ENCODE measurements around the gene RNF223. TPM values are rescaled to one million over a fixed set of nuclear protein-coding genes. Genes with fewer than 3 reads are reported as not detected.

The RNF223 gene
- total RNA-seq, 1 donor, result not detected

DNA sequence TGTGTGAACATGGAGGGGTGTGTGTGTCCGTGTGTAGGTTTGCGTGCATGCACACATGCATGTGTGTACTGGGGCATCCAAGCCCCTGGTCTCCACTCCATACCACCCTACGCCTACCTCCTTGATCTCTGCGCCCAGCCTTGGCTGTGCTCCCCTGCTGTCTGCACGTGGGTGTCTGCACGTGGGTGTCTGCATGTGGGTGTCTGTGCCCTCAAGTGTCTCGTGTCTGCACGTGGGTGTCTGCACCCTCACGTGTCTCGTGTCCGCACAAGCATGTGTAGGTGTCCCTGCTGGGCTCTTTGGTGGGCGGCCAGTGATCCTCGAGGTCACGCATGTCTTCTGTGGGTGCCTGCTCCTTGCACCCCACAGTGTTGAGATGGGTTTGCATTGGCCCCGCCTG, 21.1 kb downstream of the RNF223 start:
- Histone ChIP-seq H3K36me3 (ENCODE audit: insufficient read depth, low read length) (no peaks in the 10 kb centered on the region), H4K20me1 (ENCODE audit: insufficient read depth, low read length) (no peaks in the 10 kb centered on the region), H3K9me3 (ENCODE audit: low read depth, low read length) (no peaks in the 10 kb centered on the region), H3K4me2 (ENCODE audit: insufficient read depth, low read length) (no peak overlapping the region), H3K27ac (ENCODE audit: low read depth, low read length) (no peak overlapping the region), H3K27me3 (ENCODE audit: insufficient read depth, low read length) (peaks cover 1% of the 10 kb centered on the region), H3K4me1 (ENCODE audit: insufficient read depth, low read length) (no peaks in the 10 kb centered on the region), H3K79me2 (ENCODE audit: insufficient read depth, low read length) (no peaks in the 10 kb centered on the region), H3K4me3 (ENCODE audit: insufficient read depth, low read length) (no peak overlapping the region), H2AFZ (ENCODE audit: low read length) (no peak overlapping the region)
- no peak for DNase-seq (ENCODE audit: insufficient read length, low spot score, missing footprints)
- TF ChIP-seq, protein P1, sequence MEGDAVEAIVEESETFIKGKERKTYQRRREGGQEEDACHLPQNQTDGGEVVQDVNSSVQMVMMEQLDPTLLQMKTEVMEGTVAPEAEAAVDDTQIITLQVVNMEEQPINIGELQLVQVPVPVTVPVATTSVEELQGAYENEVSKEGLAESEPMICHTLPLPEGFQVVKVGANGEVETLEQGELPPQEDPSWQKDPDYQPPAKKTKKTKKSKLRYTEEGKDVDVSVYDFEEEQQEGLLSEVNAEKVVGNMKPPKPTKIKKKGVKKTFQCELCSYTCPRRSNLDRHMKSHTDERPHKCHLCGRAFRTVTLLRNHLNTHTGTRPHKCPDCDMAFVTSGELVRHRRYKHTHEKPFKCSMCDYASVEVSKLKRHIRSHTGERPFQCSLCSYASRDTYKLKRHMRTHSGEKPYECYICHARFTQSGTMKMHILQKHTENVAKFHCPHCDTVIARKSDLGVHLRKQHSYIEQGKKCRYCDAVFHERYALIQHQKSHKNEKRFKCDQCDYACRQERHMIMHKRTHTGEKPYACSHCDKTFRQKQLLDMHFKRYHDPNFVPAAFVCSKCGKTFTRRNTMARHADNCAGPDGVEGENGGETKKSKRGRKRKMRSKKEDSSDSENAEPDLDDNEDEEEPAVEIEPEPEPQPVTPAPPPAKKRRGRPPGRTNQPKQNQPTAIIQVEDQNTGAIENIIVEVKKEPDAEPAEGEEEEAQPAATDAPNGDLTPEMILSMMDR (IDR thresholded peaks at IDR 0.05; ENCODE audit: extremely low read depth, low read depth, low read length), result no peak

DNA sequence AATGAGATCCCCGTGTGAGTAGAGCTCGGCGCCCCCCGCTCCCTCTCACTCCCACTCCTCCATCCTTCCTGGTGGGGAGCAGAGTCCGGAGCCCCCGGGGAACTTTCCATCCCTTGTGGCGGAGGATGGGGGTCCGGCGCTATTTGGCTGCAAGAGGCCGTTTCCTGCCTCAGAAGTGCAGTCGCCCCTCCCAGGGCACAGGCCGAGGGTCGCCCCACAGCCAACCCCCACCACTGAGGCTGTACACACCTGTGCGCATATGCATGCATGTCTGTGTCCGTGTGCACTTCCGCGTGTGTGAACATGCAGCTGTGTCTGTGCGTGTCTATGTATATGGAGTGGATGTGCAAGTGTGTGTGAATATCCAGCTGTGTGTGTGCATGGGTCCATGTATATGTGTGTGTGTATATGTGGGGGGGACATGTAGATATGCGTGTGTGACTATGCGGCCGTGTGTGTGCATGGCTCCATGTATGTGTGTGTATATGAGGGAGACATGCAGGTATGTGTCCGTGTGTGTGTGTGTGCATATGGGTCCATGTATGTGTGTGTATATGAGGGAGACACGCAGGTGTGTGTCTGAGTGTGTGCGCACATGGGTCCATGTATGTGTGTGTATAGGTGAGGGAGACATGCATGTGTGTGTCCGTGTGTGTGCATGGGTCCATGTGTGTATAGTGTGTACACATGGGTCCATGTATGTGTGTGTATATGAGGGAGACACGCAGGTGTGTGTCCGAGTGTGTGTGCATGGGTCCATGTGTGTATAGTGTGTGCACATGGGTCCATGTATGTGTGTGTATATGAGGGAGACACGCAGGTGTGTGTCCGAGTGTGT, 21.9 kb downstream of the RNF223 start:
- Histone ChIP-seq H4K20me1 (ENCODE audit: insufficient read depth, low read length) (no peaks in the 10 kb centered on the region), H3K9me3 (ENCODE audit: low read depth, low read length) (no peaks in the 10 kb centered on the region), H3K4me3 (ENCODE audit: insufficient read depth, low read length) (no peak overlapping the region), H2AFZ (ENCODE audit: low read length) (no peak overlapping the region), H3K27me3 (ENCODE audit: insufficient read depth, low read length) (no peaks in the 10 kb centered on the region), H3K4me2 (ENCODE audit: insufficient read depth, low read length) (no peak overlapping the region), H3K4me1 (ENCODE audit: insufficient read depth, low read length) (no peaks in the 10 kb centered on the region), H3K27ac (ENCODE audit: low read depth, low read length) (no peak overlapping the region), H3K79me2 (ENCODE audit: insufficient read depth, low read length) (no peaks in the 10 kb centered on the region), H3K36me3 (ENCODE audit: insufficient read depth, low read length) (no peaks in the 10 kb centered on the region)
- no peak for DNase-seq (ENCODE audit: insufficient read length, low spot score, missing footprints)
- TF ChIP-seq, protein P1 (IDR thresholded peaks at IDR 0.05; ENCODE audit: extremely low read depth, low read depth, low read length), result no peak

DNA sequence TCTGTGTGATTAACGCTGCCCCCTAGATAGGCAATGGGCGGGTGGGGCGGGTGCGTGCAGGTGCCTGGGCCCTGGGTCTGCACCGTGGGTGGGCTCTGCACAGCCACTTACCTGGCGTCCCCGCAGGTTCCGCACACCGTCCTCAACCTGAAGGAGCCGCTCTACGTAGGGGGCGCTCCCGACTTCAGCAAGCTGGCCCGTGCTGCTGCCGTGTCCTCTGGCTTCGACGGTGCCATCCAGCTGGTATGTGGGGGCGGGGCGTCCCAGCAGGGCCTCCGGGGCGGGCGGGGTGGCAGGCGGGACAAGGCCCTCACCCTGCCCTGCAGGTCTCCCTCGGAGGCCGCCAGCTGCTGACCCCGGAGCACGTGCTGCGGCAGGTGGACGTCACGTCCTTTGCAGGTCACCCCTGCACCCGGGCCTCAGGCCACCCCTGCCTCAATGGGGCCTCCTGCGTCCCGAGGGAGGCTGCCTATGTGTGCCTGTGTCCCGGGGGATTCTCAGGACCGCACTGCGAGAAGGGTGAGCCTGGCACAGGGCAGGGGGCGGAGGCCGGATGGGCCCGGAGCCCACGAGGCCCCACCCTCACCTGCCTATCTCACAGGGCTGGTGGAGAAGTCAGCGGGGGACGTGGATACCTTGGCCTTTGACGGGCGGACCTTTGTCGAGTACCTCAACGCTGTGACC, 22.8 kb downstream of the RNF223 start:
- H3K27me3 ChIP-seq (ENCODE audit: insufficient read depth, low read length), result no peaks in the 10 kb centered on the region
- H2AFZ ChIP-seq (ENCODE audit: low read length), result no peak overlapping the region
- no peak for DNase-seq (ENCODE audit: insufficient read length, low spot score, missing footprints)
- TF ChIP-seq, protein P1 (IDR thresholded peaks at IDR 0.05; ENCODE audit: extremely low read depth, low read depth, low read length), result no peak
- no peak overlapping the region for H3K4me3 ChIP-seq (ENCODE audit: insufficient read depth, low read length)
- no peaks in the 10 kb centered on the region for H4K20me1 ChIP-seq (ENCODE audit: insufficient read depth, low read length)
- no peaks in the 10 kb centered on the region for H3K36me3 ChIP-seq (ENCODE audit: insufficient read depth, low read length)
- no peak overlapping the region for H3K27ac ChIP-seq (ENCODE audit: low read depth, low read length)
- H3K4me1 ChIP-seq (ENCODE audit: insufficient read depth, low read length), result no peaks in the 10 kb centered on the region
- H3K9me3 ChIP-seq (ENCODE audit: low read depth, low read length), result no peaks in the 10 kb centered on the region
- H3K79me2 ChIP-seq (ENCODE audit: insufficient read depth, low read length), result no peaks in the 10 kb centered on the region
- no peak overlapping the region for H3K4me2 ChIP-seq (ENCODE audit: insufficient read depth, low read length)

DNA sequence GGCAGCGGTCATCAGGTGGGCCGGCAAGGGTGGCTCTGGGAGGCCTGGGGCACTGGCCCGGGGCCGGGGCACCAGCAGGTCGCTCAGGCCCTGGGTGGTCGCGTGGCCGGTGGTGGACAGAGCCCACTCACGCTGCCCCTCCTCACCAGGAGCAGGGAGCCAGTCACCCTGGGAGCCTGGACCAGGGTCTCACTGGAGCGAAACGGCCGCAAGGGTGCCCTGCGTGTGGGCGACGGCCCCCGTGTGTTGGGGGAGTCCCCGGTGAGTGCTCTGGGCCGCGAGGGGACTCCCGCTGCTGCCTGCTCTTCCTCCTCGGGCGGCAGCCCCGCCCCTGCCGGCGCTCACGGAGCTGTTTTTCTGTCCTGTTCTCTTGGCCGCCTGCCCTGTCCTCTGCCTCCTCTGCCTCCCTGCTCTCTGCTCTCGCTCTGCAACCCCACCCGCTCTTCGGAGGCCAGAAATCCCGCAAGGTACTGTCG, 23.5 kb downstream of the RNF223 start:
- Histone ChIP-seq H3K36me3 (ENCODE audit: insufficient read depth, low read length) (no peaks in the 10 kb centered on the region), H3K79me2 (ENCODE audit: insufficient read depth, low read length) (no peaks in the 10 kb centered on the region), H3K4me1 (ENCODE audit: insufficient read depth, low read length) (no peaks in the 10 kb centered on the region), H3K27me3 (ENCODE audit: insufficient read depth, low read length) (no peaks in the 10 kb centered on the region), H3K9me3 (ENCODE audit: low read depth, low read length) (no peaks in the 10 kb centered on the region), H2AFZ (ENCODE audit: low read length) (no peak overlapping the region), H4K20me1 (ENCODE audit: insufficient read depth, low read length) (no peaks in the 10 kb centered on the region), H3K4me3 (ENCODE audit: insufficient read depth, low read length) (no peak overlapping the region), H3K4me2 (ENCODE audit: insufficient read depth, low read length) (no peak overlapping the region), H3K27ac (ENCODE audit: low read depth, low read length) (no peak overlapping the region)
- DNase-seq (ENCODE audit: insufficient read length, low spot score, missing footprints), result no peak
- TF ChIP-seq, protein P1 (IDR thresholded peaks at IDR 0.05; ENCODE audit: extremely low read depth, low read depth, low read length), result no peak
